BLaER1 (cell line): Measurements from ENCODE around the gene JAKMIP1.

ENCODE experiments used
- H3K27ac ChIP-seq: shearing (Covaris generic); formaldehyde crosslinking; 2 replicates; pipeline ENCODE4 v1.8.1; 2022
- H3K27me3 ChIP-seq: shearing (Covaris generic); formaldehyde crosslinking; 2 replicates; pipeline ENCODE4 v1.8.1; 2022
- H3K36me3 ChIP-seq: shearing (Covaris generic); formaldehyde crosslinking; 2 replicates; pipeline ENCODE4 v1.8.1; 2022
- H3K4me1 ChIP-seq: shearing (Covaris generic); formaldehyde crosslinking; 2 replicates; pipeline ENCODE4 v1.8.1; 2022
- H3K4me2 ChIP-seq: shearing (Covaris generic); formaldehyde crosslinking; 2 replicates; pipeline ENCODE4 v1.8.1; 2022
- H3K4me3 ChIP-seq: shearing (Covaris generic); formaldehyde crosslinking; 2 replicates; pipeline ENCODE4 v1.8.1; 2022
- H3K9ac ChIP-seq: shearing (Covaris generic); formaldehyde crosslinking; 2 replicates; pipeline ENCODE4 v1.8.1; 2022
- H3K9me3 ChIP-seq: shearing (Covaris generic); formaldehyde crosslinking; 2 replicates; pipeline ENCODE4 v1.8.1; 2022
- H4K20me1 ChIP-seq: shearing (Covaris generic); formaldehyde crosslinking; 2 replicates; pipeline ENCODE4 v1.8.1; 2022
- Cebpa-rat ChIP-seq: shearing (Covaris generic); IDR thresholded peaks from 2 replicates; pipeline ENCODE4 v1.8.1; 2022

The JAKMIP1 gene

DNA sequence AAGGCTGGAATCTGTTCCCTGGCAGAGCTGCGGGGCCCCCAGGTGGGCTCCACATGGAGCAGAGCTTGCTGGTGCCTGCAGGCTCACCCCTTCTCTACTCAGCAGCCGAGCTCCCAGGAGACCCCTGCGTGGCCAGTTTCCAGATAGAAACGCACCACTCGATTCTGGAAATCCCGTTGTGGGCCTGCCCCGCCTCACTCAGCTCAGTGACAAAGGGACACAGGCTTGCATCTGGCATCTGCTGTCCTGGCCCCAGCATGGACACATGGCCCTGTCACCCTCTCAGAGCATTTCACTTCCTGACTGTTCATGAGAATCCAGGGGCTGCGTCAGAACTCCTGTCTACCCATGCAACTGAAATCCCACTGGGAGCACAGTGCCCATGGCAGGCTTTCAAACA is 161.6 kb downstream of the JAKMIP1 start:
- H3K9ac ChIP-seq: no peak overlapping the region
- no peak overlapping the region for H3K4me3 ChIP-seq
- TF ChIP-seq Cebpa-rat: no peak
- peak overlapping the region; percentile 48 for H3K4me2 ChIP-seq
- peaks cover 21% of the 10 kb centered on the region for H3K4me1 ChIP-seq
- no peaks in the 10 kb centered on the region for H3K36me3 ChIP-seq
- H3K9me3 ChIP-seq: no peaks in the 10 kb centered on the region
- H3K27me3 ChIP-seq: no peaks in the 10 kb centered on the region
- no peak overlapping the region for H3K27ac ChIP-seq
- no peaks in the 10 kb centered on the region for H4K20me1 ChIP-seq

DNA sequence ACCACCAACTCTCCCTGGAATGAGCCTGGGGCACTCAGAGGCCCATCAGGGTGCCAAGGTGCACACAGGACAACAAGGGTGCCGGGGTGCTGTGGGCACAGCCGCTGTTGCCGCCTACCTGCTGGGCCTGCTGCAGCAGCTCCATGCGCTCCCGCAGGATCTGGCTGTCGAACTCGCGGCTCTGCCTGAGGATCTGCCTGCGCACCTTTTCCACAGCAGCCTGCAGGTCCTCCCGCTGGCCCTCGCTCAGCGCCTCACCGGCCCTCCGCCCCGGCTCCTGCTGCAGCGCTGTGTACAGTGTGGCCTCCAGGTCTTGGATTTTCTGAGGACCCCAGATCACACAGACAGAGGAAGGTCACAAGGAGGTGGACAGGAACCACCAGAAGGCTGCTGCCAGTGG is 164.6 kb downstream of the JAKMIP1 start:
- Histone ChIP-seq H3K9me3 (no peaks in the 10 kb centered on the region), H3K27me3 (no peaks in the 10 kb centered on the region), H3K27ac (no peak overlapping the region), H3K9ac (no peak overlapping the region), H4K20me1 (no peaks in the 10 kb centered on the region), H3K4me2 (no peak overlapping the region), H3K4me1 (peaks cover 13% of the 10 kb centered on the region), H3K4me3 (no peak overlapping the region), H3K36me3 (no peaks in the 10 kb centered on the region)
- no peak for TF ChIP-seq Cebpa-rat

DNA sequence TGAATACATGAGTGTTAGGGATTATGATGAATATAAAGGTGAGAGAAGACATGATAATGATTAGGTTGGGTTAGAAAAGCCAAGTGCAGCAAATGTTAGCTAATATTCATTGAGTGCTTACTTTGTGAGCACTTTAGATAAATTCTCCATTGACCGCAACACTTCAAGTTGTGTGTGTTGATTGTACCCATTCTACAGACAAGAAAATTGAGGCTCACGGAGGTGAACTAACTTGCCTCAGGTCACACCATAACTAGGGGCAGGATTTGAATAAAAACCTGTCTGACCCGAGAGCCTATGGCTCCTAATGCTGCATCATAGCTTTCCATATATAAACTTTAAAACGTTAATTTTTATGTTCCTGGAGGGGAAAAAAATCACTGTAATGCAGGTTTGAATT is 167.0 kb downstream of the JAKMIP1 start:
- no peak overlapping the region for H3K4me2 ChIP-seq
- no peaks in the 10 kb centered on the region for H3K36me3 ChIP-seq
- H3K27ac ChIP-seq: no peak overlapping the region
- peaks cover 2% of the 10 kb centered on the region for H3K4me1 ChIP-seq
- H3K4me3 ChIP-seq: no peak overlapping the region
- H3K9me3 ChIP-seq: no peaks in the 10 kb centered on the region
- no peaks in the 10 kb centered on the region for H3K27me3 ChIP-seq
- no peaks in the 10 kb centered on the region for H4K20me1 ChIP-seq
- H3K9ac ChIP-seq: no peak overlapping the region
- TF ChIP-seq Cebpa-rat: no peak

DNA sequence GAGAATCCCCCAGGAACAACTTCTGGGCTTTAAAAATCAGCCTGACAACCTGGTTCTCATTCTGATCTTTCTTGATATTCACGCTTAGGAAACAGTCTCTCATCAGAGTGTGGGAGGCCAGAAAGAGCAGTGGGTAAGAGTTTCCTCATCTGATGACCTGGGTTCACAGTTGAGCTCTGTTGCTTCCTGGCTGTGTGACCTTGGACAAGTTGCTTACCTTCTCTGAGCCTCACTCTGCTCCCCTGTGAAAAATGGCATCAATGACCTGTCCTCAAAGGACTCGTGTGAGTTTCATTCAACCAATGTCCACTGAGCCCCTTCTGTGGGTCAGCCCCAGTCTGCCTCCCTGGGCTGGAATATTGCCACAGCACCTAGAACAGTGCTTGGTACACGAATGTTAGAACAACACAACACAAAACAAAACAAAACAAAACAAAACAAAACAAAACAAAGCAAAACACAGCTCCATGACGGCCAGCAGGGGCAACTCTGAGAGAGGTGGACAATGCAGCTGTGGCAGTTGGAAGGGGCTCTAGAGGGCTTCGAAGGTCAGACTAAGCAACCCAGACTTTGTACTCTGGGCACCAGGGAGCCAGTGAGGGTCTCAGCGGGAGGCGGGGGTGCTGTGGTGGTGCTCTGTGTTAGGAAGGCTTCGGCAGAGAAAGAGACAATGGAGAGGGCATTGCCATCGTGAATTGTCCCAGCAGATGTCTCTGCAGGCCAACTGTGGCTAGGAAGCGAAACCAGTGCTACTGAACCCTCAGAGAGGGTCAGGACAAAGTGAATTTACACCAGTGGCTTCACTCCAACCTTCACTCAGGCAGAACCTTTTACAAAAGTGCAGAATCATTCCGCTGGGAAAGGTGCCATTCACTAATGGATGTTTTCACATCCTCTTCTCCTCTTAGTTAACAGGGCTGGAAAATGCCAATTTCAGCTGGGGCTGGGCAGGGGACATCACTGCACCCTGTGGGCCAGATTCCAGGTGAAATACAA is 167.8 kb downstream of the JAKMIP1 start:
- no peak for TF ChIP-seq Cebpa-rat
- no peaks in the 10 kb centered on the region for H3K36me3 ChIP-seq
- H3K9ac ChIP-seq: no peak overlapping the region
- H3K4me2 ChIP-seq: no peak overlapping the region
- no peak overlapping the region for H3K4me3 ChIP-seq
- H3K4me1 ChIP-seq: no peaks in the 10 kb centered on the region
- H4K20me1 ChIP-seq: no peaks in the 10 kb centered on the region
- no peak overlapping the region for H3K27ac ChIP-seq
- H3K9me3 ChIP-seq: no peaks in the 10 kb centered on the region
- H3K27me3 ChIP-seq: no peaks in the 10 kb centered on the region

DNA sequence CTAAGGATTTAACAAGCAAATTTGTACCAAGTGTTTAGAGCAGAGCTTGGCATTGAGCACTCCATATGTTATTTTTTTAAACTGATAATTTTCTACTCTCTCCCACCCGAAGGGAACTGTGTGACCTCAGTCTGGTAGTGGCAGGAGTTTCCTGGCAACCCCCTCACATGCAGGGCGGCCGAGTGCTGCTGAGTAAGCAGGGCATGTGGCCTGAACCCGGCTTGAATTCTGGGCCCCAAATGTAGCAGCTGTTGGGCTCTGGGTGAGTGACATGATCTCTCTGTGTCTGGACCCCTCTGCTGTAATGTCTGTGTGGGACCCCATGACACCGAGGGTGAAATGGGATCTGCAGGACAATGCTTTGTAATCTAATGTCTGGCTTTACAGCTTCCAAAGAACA is 168.5 kb downstream of the JAKMIP1 start:
- H4K20me1 ChIP-seq: no peaks in the 10 kb centered on the region
- no peaks in the 10 kb centered on the region for H3K27me3 ChIP-seq
- no peak for TF ChIP-seq Cebpa-rat

DNA sequence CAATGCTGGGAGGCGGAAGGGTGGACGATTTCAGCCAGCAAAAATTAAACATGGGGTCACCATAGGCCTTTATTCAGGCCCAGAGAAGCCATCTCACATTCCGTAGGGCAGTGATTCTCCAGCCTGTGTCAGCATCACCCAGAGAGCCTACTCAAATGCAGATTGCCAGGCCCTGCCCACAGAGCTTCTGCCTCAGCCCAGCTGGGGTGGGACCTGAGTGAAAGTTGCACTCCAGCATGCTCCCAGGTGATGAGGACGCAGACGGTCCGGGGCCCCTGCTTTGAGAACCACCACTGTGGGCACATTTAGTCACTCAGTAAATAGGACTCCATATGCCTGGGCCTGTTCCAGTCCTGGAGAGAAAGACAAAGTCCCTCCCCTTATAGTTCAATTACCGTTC is 169.7 kb downstream of the JAKMIP1 start:
- no peak overlapping the region for H3K4me2 ChIP-seq
- no peaks in the 10 kb centered on the region for H3K9me3 ChIP-seq
- no peak for TF ChIP-seq Cebpa-rat
- H3K4me1 ChIP-seq: no peaks in the 10 kb centered on the region
- no peaks in the 10 kb centered on the region for H3K27me3 ChIP-seq
- H3K27ac ChIP-seq: no peak overlapping the region
- no peak overlapping the region for H3K9ac ChIP-seq
- no peak overlapping the region for H3K4me3 ChIP-seq
- H4K20me1 ChIP-seq: no peaks in the 10 kb centered on the region
- no peaks in the 10 kb centered on the region for H3K36me3 ChIP-seq

More for the DNA sequence above, 168.5 kb downstream of the JAKMIP1 start:
- Histone ChIP-seq H3K36me3 (no peaks in the 10 kb centered on the region), H3K4me3 (no peak overlapping the region), H3K4me1 (no peaks in the 10 kb centered on the region), H3K27ac (no peak overlapping the region), H3K9me3 (no peaks in the 10 kb centered on the region), H3K4me2 (no peak overlapping the region), H3K9ac (no peak overlapping the region)

DNA sequence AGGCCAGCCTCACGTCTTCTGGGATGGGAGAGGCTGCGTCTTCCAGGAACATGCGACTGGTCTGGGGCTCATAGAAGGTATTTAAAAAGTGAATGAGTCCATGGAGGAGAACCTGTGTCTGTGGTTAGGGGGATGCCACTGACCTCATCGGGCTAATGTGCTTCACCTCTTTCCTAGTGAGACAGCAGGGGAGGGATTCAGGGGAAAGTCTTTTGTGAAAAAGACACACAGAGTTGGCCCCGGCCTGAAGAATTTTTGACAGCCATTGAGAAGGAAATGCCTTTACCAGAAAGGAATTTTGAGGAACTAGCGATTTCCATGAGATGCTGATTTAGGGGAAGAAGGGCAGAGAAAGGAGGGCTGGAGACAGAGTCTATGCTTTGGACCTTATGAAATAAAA is 171.1 kb downstream of the JAKMIP1 start:
- Histone ChIP-seq H3K9me3 (no peaks in the 10 kb centered on the region), H3K9ac (no peak overlapping the region), H3K27ac (no peak overlapping the region)

DNA sequence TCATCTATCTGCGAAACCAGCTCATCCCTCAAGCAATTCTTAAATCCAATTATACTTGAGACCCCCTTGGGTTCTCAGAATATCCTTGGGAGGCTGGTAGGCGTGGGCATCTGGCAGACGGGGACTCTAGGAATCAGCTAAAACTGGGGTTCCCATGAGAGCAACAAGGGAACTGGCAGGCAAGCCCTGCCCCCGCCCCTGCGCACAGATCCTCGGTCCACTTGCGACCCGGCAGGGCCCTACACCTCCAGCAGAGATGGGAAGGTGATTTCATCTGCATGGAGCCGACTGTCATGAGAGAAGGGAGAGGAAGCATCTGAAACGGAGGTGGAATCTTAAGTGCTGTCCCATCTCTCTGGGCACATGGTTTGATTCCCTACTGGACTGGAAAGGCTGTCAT is 172.2 kb downstream of the JAKMIP1 start:
- H4K20me1 ChIP-seq: no peaks in the 10 kb centered on the region
- H3K9ac ChIP-seq: no peak overlapping the region
- no peaks in the 10 kb centered on the region for H3K4me1 ChIP-seq
- no peaks in the 10 kb centered on the region for H3K9me3 ChIP-seq
- no peaks in the 10 kb centered on the region for H3K36me3 ChIP-seq
- no peak overlapping the region for H3K4me3 ChIP-seq
- no peaks in the 10 kb centered on the region for H3K27me3 ChIP-seq
- H3K4me2 ChIP-seq: no peak overlapping the region
- no peak overlapping the region for H3K27ac ChIP-seq
- TF ChIP-seq Cebpa-rat: no peak

More for the DNA sequence above, 171.1 kb downstream of the JAKMIP1 start:
- Histone ChIP-seq H3K4me3 (no peak overlapping the region), H3K4me2 (no peak overlapping the region), H4K20me1 (no peaks in the 10 kb centered on the region), H3K27me3 (no peaks in the 10 kb centered on the region), H3K36me3 (no peaks in the 10 kb centered on the region), H3K4me1 (no peaks in the 10 kb centered on the region)
- TF ChIP-seq Cebpa-rat: no peak

DNA sequence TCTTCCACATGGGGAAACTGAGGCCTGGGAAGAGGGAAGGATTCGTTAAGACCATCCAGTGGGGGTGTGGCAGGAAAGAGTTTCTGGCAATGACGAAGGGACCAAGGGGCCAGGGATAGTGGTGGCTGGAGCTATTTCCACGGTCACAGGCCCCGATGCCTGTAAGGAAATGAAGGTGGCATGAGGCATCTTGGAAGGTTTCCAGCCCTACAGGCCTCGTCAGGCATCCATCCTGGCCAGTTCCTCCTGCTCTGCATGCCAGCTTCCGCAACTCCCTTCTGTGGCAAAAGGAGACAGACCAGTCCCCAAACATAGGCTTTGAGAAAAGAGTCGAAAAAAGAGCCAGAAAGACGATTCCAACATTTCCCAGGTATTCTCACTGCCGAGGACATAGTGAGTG is 173.0 kb downstream of the JAKMIP1 start:
- no peak overlapping the region for H3K9ac ChIP-seq
- H3K4me1 ChIP-seq: no peaks in the 10 kb centered on the region
- TF ChIP-seq Cebpa-rat: no peak
- H3K4me3 ChIP-seq: no peak overlapping the region
- no peak overlapping the region for H3K27ac ChIP-seq
- H3K27me3 ChIP-seq: no peaks in the 10 kb centered on the region
- no peak overlapping the region for H3K4me2 ChIP-seq
- H3K36me3 ChIP-seq: no peaks in the 10 kb centered on the region
- H3K9me3 ChIP-seq: no peaks in the 10 kb centered on the region
- H4K20me1 ChIP-seq: no peaks in the 10 kb centered on the region

DNA sequence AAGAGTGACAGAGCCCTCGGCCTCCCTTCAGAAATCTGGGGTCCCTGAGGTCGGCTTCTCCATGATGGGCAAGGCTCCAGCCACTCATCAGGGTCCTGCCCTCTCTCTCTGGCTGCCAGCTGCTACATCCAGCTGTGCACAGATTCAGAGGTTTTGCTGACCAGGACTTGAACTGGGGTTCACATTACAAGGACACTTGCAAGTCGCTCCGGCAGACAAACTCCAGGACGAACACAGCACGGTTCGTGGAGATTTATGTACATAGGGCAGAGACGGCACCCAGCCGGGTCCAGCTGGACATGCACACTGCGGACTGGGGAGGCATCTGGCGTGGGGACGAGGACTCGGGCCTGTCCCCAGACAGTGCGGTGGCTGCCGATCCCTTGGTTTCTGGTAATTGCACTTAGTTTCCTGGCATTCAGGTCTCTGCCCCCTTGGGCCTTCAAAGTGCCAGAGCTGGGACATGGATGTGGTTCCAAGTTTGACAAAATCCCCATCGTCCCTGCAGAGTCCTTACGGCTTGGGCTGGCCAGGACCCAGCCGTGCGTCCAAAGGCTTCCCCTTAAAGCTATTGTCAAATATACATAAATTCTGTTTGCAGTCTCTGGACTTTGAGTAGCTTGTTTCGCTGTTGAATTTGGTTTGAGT is 175.9 kb downstream of the JAKMIP1 start:
- no peaks in the 10 kb centered on the region for H3K27me3 ChIP-seq
- no peaks in the 10 kb centered on the region for H3K36me3 ChIP-seq
- H4K20me1 ChIP-seq: no peaks in the 10 kb centered on the region

More for the DNA sequence above, 175.9 kb downstream of the JAKMIP1 start:
- Histone ChIP-seq H3K4me2 (no peak overlapping the region), H3K9me3 (no peaks in the 10 kb centered on the region), H3K27ac (no peak overlapping the region), H3K4me3 (no peak overlapping the region), H3K4me1 (no peaks in the 10 kb centered on the region), H3K9ac (no peak overlapping the region)
- TF ChIP-seq Cebpa-rat: no peak
